ENCODE measurements around the gene KLHL40. TPM values are rescaled to one million over a fixed set of nuclear protein-coding genes. Genes with fewer than 3 reads are reported as not detected.

Gene KLHL40
- total RNA-seq, 1 experiment from 2014 or later, result not detected

DNA sequence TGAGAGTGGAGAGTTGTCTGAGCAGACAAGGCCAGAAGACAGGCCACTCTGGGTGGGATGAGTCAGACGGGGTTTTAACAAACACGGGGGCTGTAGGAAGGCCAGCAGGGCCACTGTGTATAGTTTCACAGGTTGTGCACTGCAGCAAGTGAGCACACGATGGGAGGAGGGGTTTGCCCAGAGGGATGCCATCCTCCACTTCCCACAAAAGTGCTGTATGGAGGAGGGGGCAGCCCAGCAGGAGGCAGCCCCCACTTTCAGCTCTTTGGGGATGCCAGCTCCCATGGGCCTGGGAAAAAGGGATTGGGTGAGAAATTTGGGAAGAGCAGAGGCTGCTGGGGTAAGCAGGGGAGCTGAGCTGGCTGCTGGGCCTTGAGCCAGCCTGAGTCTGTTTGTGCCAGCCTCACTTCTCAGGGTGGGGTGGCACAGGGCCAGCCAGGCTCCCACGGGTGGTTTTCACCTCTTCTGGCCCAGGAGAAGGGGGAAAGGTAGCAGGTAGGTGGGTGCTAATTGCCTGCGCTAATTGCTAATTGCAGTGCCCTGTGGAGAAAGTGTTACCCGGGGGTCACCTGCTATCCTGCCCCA lies 25.1 kb upstream of the KLHL40 start:
- Histone ChIP-seq H3K79me1 (ENCODE audit: insufficient read depth, low read depth, low read length, poor library complexity, severe bottlenecking) (no peaks in the 10 kb centered on the region), H2AFZ (ENCODE audit: low read length) (no peak overlapping the region), H4K8ac (replicated peaks; ENCODE audit: insufficient read length, low read depth, low read length) (no peak overlapping the region), H2BK20ac (ENCODE audit: low read depth, low read length, poor library complexity, severe bottlenecking) (no peak overlapping the region), H3K56ac (ENCODE audit: insufficient read length, low read depth, low read length) (no peak overlapping the region), H3K79me2 (ENCODE audit: insufficient read depth, low read length) (no peaks in the 10 kb centered on the region), H3K4ac (ENCODE audit: low read depth, low read length) (no peak overlapping the region), H3K23me2 (ENCODE audit: insufficient read length, low read depth, low read length, poor library complexity, severe bottlenecking) (no peaks in the 10 kb centered on the region), H2BK120ac (ENCODE audit: low read depth, low read length, poor library complexity, severe bottlenecking) (no peak overlapping the region), H3K18ac (ENCODE audit: insufficient read length, low read depth, low read length) (no peak overlapping the region), H4K5ac (ENCODE audit: insufficient read length, low read depth, low read length) (no peak overlapping the region), H3K27me3 (ENCODE audit: insufficient read depth, low read length) (no peaks in the 10 kb centered on the region), H3K27ac (ENCODE audit: insufficient read length, low read depth, low read length) (no peak overlapping the region), H3K23ac (ENCODE audit: insufficient read length, low read depth, low read length) (no peak overlapping the region), H2AK5ac (ENCODE audit: insufficient read length, low read length) (no peak overlapping the region), H3K4me2 (ENCODE audit: insufficient read depth, insufficient read length, low read length) (no peak overlapping the region), H4K20me1 (ENCODE audit: control insufficient read depth, insufficient read depth, insufficient read length) (no peaks in the 10 kb centered on the region), H4K91ac (ENCODE audit: insufficient read length, low read depth, low read length) (no peak overlapping the region), H3K4me1 (ENCODE audit: insufficient read depth, low read length) (peaks cover 6% of the 10 kb centered on the region; the same call in 1 of the 2 replicates), H2BK12ac (ENCODE audit: insufficient read length, low read depth, low read length) (no peak overlapping the region), H3K9me3 (ENCODE audit: control insufficient read depth, low read depth, low read length) (no peaks in the 10 kb centered on the region), H2BK5ac (ENCODE audit: insufficient read length, low read length) (no peak overlapping the region), H3K9ac (ENCODE audit: extremely low read depth, insufficient read length, low read length) (no peak overlapping the region), H2BK15ac (ENCODE audit: low read depth, low read length) (no peak overlapping the region), H3K14ac (ENCODE audit: insufficient read depth, low read length) (no peak overlapping the region), H3T11ph (ENCODE audit: low read length) (no peak overlapping the region)
- no peak for DNase-seq
- H3K4me3 Mint-ChIP-seq, result no peak overlapping the region
- H3K36me3 Mint-ChIP-seq (ENCODE audit: insufficient read depth in 1 of 3, low read depth in 3 of 3), result peaks cover 3 to 21% (median 8%) of the 10 kb centered on the region in 3 experiments
- H3K4me1 Mint-ChIP-seq, result peaks cover 2 to 19% of the 10 kb centered on the region in 2 experiments; a peak in 2 of 4 replicates
- peak overlapping the region in 2 of 3 experiments; percentile 68 to 89; a peak in 4 of 7 replicates for H3K27ac Mint-ChIP-seq
- no peaks in the 10 kb centered on the region for H3K9me3 Mint-ChIP-seq
- WGBS (ENCODE audit: extremely low coverage, insufficient read length, low lambda C conversion rate), result no CpG with 5 or more reads among the region's 6 CpGs
- H3K27me3 Mint-ChIP-seq (ENCODE audit: low read depth), result no peaks in the 10 kb centered on the region
- TF ChIP-seq, protein P1, sequence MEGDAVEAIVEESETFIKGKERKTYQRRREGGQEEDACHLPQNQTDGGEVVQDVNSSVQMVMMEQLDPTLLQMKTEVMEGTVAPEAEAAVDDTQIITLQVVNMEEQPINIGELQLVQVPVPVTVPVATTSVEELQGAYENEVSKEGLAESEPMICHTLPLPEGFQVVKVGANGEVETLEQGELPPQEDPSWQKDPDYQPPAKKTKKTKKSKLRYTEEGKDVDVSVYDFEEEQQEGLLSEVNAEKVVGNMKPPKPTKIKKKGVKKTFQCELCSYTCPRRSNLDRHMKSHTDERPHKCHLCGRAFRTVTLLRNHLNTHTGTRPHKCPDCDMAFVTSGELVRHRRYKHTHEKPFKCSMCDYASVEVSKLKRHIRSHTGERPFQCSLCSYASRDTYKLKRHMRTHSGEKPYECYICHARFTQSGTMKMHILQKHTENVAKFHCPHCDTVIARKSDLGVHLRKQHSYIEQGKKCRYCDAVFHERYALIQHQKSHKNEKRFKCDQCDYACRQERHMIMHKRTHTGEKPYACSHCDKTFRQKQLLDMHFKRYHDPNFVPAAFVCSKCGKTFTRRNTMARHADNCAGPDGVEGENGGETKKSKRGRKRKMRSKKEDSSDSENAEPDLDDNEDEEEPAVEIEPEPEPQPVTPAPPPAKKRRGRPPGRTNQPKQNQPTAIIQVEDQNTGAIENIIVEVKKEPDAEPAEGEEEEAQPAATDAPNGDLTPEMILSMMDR (conservative IDR thresholded peaks at IDR 0.05), result no peak

Data from H9 (cell line).